HTERT RPE-1 (cell line): Measurements from ENCODE around the gene TFEB.

Experiments used
- in situ Hi-C: fragments of 300-500 bp; cut with MboI; formaldehyde crosslinking; loops from 4 replicates; pipeline ENCODE4 v1.14.3; 2020; ENCODE audit warnings: low sequenced_read_pairs

Gene TFEB

DNA sequence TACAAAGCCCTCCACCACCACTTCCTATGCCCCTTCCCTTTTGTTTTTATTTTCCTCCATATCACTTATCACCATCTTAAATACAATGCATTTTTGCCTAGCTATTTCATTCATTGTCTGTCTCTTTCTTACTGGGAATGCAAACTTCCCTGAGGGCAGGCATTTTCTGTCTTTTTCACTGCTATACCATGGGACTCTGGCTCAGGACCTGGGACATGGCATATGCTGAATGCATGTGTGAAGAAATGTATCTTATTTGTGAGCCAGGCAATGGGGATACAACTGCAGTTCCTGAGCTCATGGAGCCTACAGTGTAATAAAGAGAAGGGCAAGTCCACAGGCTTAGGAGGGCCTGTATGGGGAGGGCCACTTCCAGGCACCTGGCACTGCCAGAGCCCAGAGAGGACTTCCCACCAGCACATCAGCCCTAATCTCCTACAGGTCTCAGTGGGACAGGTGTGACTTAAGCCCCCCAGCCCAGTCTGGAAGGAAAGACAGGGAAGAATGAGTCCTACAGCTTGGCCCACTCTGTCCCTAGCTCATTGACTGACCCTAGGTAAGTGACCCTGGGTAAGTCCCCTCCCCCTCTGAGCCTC is 43.2 kb downstream of the TFEB start:
- in situ Hi-C loops: no loop called here

- in situ Hi-C loops: no loop called here
Observed at GRCh38 chr6:41691426-41692079, 43.9 kb downstream of the TFEB start.

DNA sequence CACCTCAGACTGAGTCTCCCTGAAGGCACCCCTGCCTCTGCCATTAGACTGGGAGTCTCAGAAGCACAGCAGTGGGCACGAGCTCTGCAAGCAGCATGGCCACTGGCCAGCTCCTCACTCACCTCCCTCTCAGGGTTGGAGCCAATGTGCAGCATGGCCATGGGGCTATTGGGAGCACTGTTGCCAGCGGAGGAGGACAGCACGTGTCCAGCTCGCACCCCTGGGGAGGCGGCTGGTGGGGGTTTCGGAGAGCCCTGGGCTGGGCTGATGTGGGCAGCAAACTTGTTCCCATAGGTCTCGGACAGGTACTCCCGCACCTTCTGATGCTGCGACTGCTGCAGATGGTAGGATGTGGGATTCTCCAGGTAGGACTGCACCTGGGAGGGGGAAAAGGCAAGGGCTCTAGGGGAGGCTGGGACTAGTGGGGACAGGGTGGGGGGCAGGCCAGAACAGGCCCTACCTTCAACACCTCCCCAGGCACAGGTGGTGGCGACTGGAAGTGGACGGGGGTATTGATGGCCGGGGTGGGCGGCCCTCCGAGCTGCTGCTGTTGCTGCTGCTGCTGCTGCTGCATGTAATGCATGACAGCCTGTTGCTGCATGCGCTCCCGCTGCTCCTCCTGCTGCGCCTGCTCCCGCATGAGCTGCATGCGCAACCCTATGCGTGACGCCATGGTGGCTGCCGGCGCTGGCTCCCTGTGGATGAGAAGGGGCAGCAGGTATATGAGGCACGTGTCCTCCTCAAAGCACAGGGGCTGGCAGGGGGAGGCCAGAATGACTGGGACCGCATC is 44.7 kb downstream of the TFEB start:
- in situ Hi-C loops: no loop called here

GRCh38 chr6:41689171-41690008 is 46.0 kb downstream of the TFEB start:
- in situ Hi-C loops: no loop called here

GRCh38 chr6:41688256-41688965 is 47.0 kb downstream of the TFEB start:
- in situ Hi-C loops: no loop called here

DNA sequence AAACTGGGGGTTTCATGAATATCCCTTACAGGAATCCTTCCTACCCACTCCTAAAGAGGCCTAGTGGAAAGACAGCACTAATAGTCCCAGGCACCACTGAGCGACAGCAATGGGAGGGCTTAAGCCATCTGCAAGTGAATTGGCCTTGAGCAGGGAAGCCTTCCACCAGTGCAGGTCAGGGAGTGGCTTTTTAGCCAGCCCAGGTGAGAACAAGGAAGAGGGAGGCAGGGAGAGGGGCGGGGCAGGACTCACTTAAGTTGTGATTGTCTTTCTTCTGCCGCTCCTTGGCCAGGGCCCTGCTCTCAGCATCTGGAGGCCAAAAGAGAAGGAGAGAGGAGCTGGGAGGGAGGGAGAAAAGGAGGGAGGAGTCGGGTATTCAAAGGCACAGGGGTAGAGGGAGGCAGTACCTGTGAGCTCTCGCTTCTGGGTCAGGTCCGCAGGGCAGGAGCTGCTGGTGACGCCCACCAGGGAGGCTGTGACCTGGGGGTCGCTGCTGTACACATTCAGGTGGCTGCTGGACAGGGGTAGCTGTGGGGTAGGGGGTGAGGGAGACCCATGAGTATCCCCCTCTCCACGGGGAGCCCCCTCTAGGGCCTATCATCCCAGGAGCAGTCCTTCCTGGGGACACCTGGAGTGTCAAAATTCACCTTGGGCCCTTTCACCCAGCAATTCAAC is 47.8 kb downstream of the TFEB start:
- in situ Hi-C loops: no loop called here

GRCh38 chr6:41685641-41686380 is 49.6 kb downstream of the TFEB start:
- in situ Hi-C loops: no loop called here

GRCh38 chr6:41684311-41685180 is 50.9 kb downstream of the TFEB start:
- in situ Hi-C loops: no loop called here

DNA sequence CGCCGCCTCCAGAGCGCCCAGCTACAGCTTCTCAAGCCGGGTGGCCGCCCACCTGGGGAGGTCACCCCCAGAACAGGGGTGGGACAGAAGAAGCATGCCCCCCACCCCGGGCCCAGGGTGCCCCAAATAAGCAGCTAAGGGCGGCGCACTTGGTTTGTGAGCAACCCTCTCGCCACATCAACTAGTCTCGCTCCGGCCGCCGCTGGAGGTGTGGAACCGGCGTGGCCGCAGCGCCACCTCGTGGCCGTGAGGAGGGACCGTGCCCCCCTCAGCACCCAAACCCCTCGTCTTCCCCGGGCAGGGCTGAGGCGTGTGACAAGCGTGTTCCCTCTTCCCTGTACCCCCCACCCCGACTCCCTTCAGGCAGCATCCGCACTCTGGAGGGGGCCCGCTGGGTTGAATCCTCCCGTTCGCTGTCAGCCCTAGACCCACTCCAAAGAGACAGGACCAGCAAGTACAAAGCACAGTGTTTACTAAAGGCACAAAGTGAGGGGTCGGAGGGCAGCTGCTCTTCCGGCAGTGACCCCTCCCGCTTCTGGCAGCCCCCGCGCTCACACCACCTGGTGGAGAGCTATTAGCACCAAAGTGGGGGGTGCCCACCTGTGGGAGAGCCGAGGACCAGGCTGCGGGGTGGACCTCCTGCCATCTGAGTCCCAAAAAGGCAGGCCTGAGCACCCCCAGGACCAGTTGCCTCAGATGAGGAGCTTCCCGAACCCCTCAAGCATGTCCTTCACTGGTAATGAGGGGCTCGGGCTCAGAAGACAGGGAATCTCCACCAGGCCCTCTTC is 51.7 kb downstream of the TFEB start:
- in situ Hi-C loops: no loop called here

DNA sequence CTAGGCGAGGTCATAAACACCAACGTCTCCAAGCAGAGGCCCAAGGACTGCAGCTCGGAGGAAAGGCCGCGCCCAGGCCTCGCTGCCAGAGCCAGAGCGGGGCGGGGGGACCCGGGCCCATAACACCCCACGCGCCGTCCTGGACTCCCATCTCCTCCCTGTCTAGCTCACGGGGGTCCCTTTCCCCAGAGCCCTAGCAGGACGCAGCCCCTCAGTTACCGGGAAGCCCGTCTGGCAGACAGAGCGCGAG is 52.2 kb downstream of the TFEB start:
- in situ Hi-C loops: no loop called here

GRCh38 chr6:41682497-41683272 is 52.7 kb downstream of the TFEB start:
- in situ Hi-C loops: no loop called here

GRCh38 chr6:41682056-41682477 is 53.3 kb downstream of the TFEB start:
- in situ Hi-C loops: no loop called here

DNA sequence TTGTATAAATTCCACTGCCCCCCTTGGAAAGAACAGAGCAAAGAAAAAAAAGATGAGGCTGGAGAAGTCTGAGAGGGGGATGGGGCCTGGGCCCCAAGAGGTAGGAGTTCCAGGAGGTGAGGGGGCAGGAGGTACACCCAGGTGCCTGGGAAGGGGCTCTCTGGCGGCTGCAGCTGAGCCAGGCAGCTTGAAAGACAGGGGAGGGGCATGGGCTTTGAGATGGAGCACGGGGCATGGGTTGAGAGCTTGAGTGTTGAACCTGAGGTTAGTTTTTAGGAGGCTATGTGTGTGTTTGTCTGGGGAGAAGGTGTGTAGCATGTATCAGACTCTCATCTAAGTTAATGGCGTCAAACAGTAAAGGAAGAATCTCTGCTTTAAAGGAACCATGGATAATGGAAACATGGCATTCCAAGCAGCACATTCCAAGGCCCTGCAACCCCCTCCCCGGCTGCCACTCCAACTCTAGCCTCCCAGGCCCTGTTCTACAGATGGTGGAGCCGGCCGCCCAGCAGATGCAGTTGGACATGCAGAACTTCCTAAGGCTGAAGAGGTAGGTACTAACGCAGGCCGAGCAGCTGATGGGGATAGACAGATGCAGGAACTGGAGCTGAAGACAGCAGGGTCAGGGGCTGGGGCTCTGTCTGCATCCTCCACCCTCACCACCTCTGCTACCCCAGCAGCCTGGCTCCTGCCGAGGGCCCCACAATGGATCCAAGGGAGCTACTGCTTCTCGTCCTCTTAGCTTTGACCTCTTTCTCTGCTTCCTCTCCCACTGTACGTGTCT is 55.0 kb downstream of the TFEB start:
- in situ Hi-C loops: no loop called here

DNA sequence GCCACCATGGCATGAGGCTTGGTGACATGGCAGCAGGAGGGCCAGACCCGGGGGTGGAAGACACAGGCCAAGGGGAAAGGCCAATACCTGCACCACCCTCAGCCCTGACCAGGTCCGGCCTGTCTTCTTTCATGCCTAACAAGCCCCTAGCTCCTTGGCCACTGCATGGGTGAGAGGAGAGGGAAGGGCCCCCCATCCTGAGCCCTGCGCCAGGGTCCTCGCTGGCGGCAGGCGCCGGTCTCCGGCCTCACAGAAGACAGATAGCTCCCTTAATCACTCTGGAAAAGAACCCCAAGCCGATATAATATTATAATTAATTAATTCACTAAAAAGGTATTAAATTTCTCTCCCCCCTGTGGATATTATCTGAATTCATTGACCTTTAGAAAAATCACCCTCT is 55.7 kb downstream of the TFEB start:
- in situ Hi-C loops: no loop called here

DNA sequence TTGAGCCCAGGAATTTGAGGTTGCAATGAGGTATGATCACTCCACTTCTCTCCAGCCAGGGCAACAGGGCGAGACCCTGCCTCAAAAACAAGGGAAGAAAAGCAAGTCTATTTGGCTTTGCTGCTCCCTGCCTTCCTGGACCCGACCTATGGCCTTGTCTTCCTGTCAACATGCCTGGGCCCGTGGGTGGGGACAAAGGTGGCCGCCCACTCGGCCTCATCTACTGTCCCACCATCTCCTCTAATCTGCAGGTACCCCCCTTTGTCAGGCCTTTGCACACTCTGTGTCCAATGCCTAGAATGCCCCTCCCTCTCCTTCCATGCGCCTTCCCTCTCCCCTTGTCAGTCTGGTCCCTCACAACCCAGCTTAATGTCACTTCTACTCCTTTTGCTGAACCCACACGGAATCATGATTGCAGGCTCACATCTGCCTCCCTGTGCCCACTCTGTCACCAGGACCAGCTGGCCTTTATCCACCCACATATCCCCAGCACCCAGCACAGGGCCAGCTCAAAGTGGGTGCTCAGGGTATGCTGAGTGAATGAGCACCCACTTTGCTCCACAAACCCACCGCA is 56.8 kb downstream of the TFEB start:
- in situ Hi-C loops: no loop called here
